Esophagus muscularis mucosa (tissue), 4 donors: Measurements from ENCODE around the gene VPS72. TPM values are rescaled to one million over a fixed set of nuclear protein-coding genes. Genes with fewer than 3 reads are reported as not detected.

ENCODE experiments used
- DNase-seq: peaks from one replicate; pipeline ENCODE4 v3.0.0-alpha.2; 2017; ENCODE audit errors: extremely low spot score
- H3K27ac ChIP-seq, 4 donors: fragments of 200-600 bp; sonication (generic); replicated peaks in 1 of 4; 1 replicate in 3 of 4; 2 replicates in 1 of 4; pipeline ENCODE4 v1.5.1; 2016 to 2019; ENCODE audit warnings: mild to moderate bottlenecking in 1 of 4
- H3K27me3 ChIP-seq, 4 donors: fragments of 200-600 bp; sonication (generic); one replicate each; pipeline versions ENCODE4 v1.5.1 to v1.6.0; 2016 to 2019
- H3K36me3 ChIP-seq, 4 donors: fragments of 200-600 bp; sonication (generic); one replicate each; pipeline ENCODE4 v1.5.1; 2016 to 2019
- H3K4me1 ChIP-seq, 4 donors: fragments of 200-600 bp; sonication (generic); one replicate each; pipeline ENCODE4 v1.5.1; 2016 to 2019
- H3K4me3 ChIP-seq, 4 donors: fragments of 200-600 bp; sonication (generic); 1 replicate in 2 of 4; 2 replicates in 2 of 4; pipeline ENCODE4 v1.5.1; 2016 to 2019; ENCODE audit warnings: mild to moderate bottlenecking in 4 of 4, moderate library complexity in 1 of 4
- H3K9me3 ChIP-seq, 4 donors: fragments of 200-600 bp; sonication (generic); 1 replicate in 3 of 4; 2 replicates in 1 of 4; pipeline ENCODE4 v1.5.1; 2016 to 2019
- CTCF ChIP-seq, 3 experiments: fragments of 200-600 bp in 2 of 3; fragments of 450-650 bp in 1 of 3; sonication (generic) in 2 of 3; IDR thresholded peaks; one replicate each; pipeline ENCODE4 v1.5.1; 2017 to 2019; ENCODE audit warnings: antibody characterized with exemption in 3 of 3, mild to moderate bottlenecking in 2 of 3, moderate library complexity in 1 of 3
- EP300 ChIP-seq: sonication (generic); formaldehyde crosslinking; IDR thresholded peaks from one replicate; pipeline ENCODE4 v1.6.1; 2017; ENCODE audit warnings: antibody characterized with exemption
- POLR2A ChIP-seq: fragments of 450-650 bp; IDR thresholded peaks from one replicate; pipeline ENCODE4 v1.6.1; 2017; ENCODE audit warnings: antibody characterized with exemption, moderate library complexity, mild to moderate bottlenecking, low read depth
- POLR2AphosphoS5 ChIP-seq, 2 donors: sonication (generic); formaldehyde crosslinking; IDR thresholded peaks; one replicate each; pipeline ENCODE4 v1.6.1; 2017; ENCODE audit warnings: antibody characterized with exemption in 2 of 2
- WGBS: methylation state at CpG from one replicate; pipeline ENCODE4 v1.1.5; 2018; 5-methylcytosine and 5-hydroxymethylcytosine counted together
- intact Hi-C: fragments of 100-400 bp; cut with DNase I; formaldehyde crosslinking; loops from one replicate; pipeline ENCODE4 v1.15.1; 2023
- total RNA-seq, 4 donors: library from RNA; depleted of rRNA; stranded (reverse); fragments of >200 nt; gene quantifications; one replicate each; pipeline versions ENCODE4 v1.1.0 to v1.2.1, GENCODE V29; 2016

Gene VPS72
- total RNA-seq, 4 donors from 2014 or later, result 45.7 to 57.0 (median 54.3) TPM

GRCh38 chr1:151147665-151148064 lies 42.3 kb downstream of the VPS72 start:
- H3K4me3 ChIP-seq, result peak overlapping the region in 2 of 4 donors; percentile 77 to 88
- peaks cover 35 to 49% (median 43%) of the 10 kb centered on the region in 4 donors for H3K4me1 ChIP-seq
- intact Hi-C loops, result no loop called here
- WGBS, result 90% methylated on average over 2 of the region's 2 CpGs
- H3K9me3 ChIP-seq, result no peaks in the 10 kb centered on the region
- TF ChIP-seq EP300 (no peak), POLR2A (no peak), POLR2AphosphoS5 (IDR thresholded peaks at IDR 0.05) (no peak), CTCF (IDR thresholded peaks at IDR 0.05) (no peak)
- H3K36me3 ChIP-seq, result peaks cover 0 to under 1% (median 0%) of the 10 kb centered on the region in 4 donors
- H3K27ac ChIP-seq, result peak overlapping the region; percentile 84 to 89 (median 87)
- no peak for DNase-seq
- H3K27me3 ChIP-seq, result no peaks in the 10 kb centered on the region

- intact Hi-C loops, result no loop called here
- Histone ChIP-seq H3K27me3 (no peaks in the 10 kb centered on the region), H3K27ac (peak overlapping the region; percentile 84 to 89 (median 87)), H3K9me3 (no peaks in the 10 kb centered on the region), H3K4me1 (peaks cover 40 to 54% (median 48%) of the 10 kb centered on the region in 4 donors), H3K36me3 (peaks cover 0 to 6% (median under 1%) of the 10 kb centered on the region in 4 donors), H3K4me3 (peak overlapping the region; percentile 67 to 88 (median 72))
- WGBS, result 7% methylated on average over 7 of the region's 7 CpGs
- no peak for TF ChIP-seq POLR2A
- TF ChIP-seq CTCF (IDR thresholded peaks at IDR 0.05), result no peak
- TF ChIP-seq POLR2AphosphoS5 (IDR thresholded peaks at IDR 0.05), result no peak
- DNase-seq, result no peak
Measured at GRCh38 chr1:151147132-151147503, 42.9 kb downstream of the VPS72 start.

- TF ChIP-seq EP300 (no peak), POLR2AphosphoS5 (IDR thresholded peaks at IDR 0.05) (peak; percentile 92 to 94), CTCF (IDR thresholded peaks at IDR 0.05) (no peak), POLR2A (peak; percentile 56)
- Histone ChIP-seq H3K27ac (peak within 1 kb of the TSS; percentile 84 to 89 (median 87)), H3K4me1 (peaks cover 41 to 54% (median 49%) of the 10 kb centered on the region in 4 donors), H3K36me3 (peaks cover 0 to 7% (median 1%) of the 10 kb centered on the region in 4 donors), H3K9me3 (no peaks in the 10 kb centered on the region), H3K27me3 (no peaks in the 10 kb centered on the region), H3K4me3 (peak within 1 kb of the TSS; percentile 67 to 88 (median 72))
- WGBS, result under 1% methylated on average over 20 of the region's 61 CpGs
- DNase-seq, result peak; percentile 96
- intact Hi-C loops, result no loop called here
Measured at GRCh38 chr1:151146412-151147131, 43.4 kb downstream of the VPS72 start, which contains the start of gene SEMA6C. Gene SEMA6C (minus strand): TSS chr1:151146631. CDS start chr1:151142621, 4,010 bp downstream.

GRCh38 chr1:151146072-151146411 lies 44.0 kb downstream of the VPS72 start:
- 2% methylated on average over 21 of the region's 26 CpGs for WGBS
- intact Hi-C loops, result no loop called here
- peaks cover 41 to 54% (median 49%) of the 10 kb centered on the region in 4 donors for H3K4me1 ChIP-seq
- peak overlapping the region; percentile 67 to 88 (median 72) for H3K4me3 ChIP-seq
- H3K27ac ChIP-seq, result peak overlapping the region; percentile 84 to 89 (median 87)
- no peaks in the 10 kb centered on the region for H3K9me3 ChIP-seq
- no peaks in the 10 kb centered on the region for H3K27me3 ChIP-seq
- DNase-seq, result no peak
- peaks cover 0 to 7% (median 1%) of the 10 kb centered on the region in 4 donors for H3K36me3 ChIP-seq
- TF ChIP-seq CTCF (IDR thresholded peaks at IDR 0.05), result no peak
- no peak for TF ChIP-seq POLR2A
- TF ChIP-seq EP300, result no peak
- no peak for TF ChIP-seq POLR2AphosphoS5 (IDR thresholded peaks at IDR 0.05)
